ENCODE data around the gene HMX1.

GRCh38 chr4:8916351-8916885 lies 44.8 kb upstream of the HMX1 start:
- no peak for TF ChIP-seq POLR2AphosphoS5 (IDR thresholded peaks at IDR 0.05)
- TF ChIP-seq, protein P1, sequence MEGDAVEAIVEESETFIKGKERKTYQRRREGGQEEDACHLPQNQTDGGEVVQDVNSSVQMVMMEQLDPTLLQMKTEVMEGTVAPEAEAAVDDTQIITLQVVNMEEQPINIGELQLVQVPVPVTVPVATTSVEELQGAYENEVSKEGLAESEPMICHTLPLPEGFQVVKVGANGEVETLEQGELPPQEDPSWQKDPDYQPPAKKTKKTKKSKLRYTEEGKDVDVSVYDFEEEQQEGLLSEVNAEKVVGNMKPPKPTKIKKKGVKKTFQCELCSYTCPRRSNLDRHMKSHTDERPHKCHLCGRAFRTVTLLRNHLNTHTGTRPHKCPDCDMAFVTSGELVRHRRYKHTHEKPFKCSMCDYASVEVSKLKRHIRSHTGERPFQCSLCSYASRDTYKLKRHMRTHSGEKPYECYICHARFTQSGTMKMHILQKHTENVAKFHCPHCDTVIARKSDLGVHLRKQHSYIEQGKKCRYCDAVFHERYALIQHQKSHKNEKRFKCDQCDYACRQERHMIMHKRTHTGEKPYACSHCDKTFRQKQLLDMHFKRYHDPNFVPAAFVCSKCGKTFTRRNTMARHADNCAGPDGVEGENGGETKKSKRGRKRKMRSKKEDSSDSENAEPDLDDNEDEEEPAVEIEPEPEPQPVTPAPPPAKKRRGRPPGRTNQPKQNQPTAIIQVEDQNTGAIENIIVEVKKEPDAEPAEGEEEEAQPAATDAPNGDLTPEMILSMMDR (IDR thresholded peaks at IDR 0.05) = no peak
- no peak for TF ChIP-seq EP300 (IDR thresholded peaks at IDR 0.05)
- no peak for TF ChIP-seq POLR2A (IDR thresholded peaks at IDR 0.05; ENCODE audit: low read depth)
